ENCODE results near the gene ADAMTS17. TPM values are rescaled to one million over a fixed set of nuclear protein-coding genes. Genes with fewer than 3 reads are reported as not detected.
"Not testable (repeated sequence)": the region's sequence is repeated elsewhere in the genome, so short reads cannot be mapped to it uniquely, and the experiment has no call there.

The ADAMTS17 gene
- total RNA-seq, 1 donor from 2014 or later, result 0.47 TPM

- intact Hi-C loops (cut with micrococcal nuclease), result no loop called here
- DNase-seq, result no peak
- Mint-ChIP-seq H3K36me3 (ENCODE audit: low read depth) (no peaks in the 10 kb centered on the region), H3K27ac (no peak overlapping the region), H3K4me1 (peaks cover 7% of the 10 kb centered on the region), H3K27me3 (peaks cover 6% of the 10 kb centered on the region), H3K4me3 (no peak overlapping the region), H3K9me3 (no peaks in the 10 kb centered on the region)
Measured at GRCh38 chr15:99954361-99955180, 387.2 kb downstream of the ADAMTS17 start.

DNA sequence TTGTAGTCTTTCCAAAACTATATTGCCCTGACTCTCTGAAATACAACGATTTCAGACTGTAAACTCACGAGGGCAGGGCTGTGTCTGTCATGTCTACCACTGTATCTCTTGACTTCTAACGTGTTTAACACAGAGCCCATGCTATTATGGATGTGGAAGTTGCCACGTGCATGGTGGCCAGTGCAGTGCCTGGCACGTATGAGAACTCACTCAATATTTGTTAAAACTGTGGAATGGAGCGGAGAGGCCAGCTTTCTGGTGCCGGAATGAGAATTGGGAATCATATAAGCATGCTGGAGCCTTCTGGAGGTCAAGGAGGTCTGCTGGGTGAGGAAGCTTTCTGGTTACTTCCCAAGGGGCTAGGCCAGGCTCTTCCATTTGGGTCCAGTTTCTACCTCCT lies 387.9 kb downstream of the ADAMTS17 start:
- intact Hi-C loops (cut with micrococcal nuclease), result no loop called here
- Mint-ChIP-seq H3K27me3 (peaks cover 4% of the 10 kb centered on the region), H3K27ac (no peak overlapping the region), H3K4me1 (peaks cover 7% of the 10 kb centered on the region), H3K36me3 (ENCODE audit: low read depth) (no peaks in the 10 kb centered on the region), H3K4me3 (no peak overlapping the region), H3K9me3 (no peaks in the 10 kb centered on the region)
- DNase-seq, result no peak

GRCh38 chr15:99951511-99951910 lies 390.3 kb downstream of the ADAMTS17 start:
- Mint-ChIP-seq H3K4me3 (no peak overlapping the region), H3K27me3 (no peaks in the 10 kb centered on the region), H3K27ac (no peak overlapping the region), H3K4me1 (no peaks in the 10 kb centered on the region), H3K9me3 (peaks cover 4% of the 10 kb centered on the region), H3K36me3 (ENCODE audit: low read depth) (no peaks in the 10 kb centered on the region)
- intact Hi-C loops (cut with micrococcal nuclease), result no loop called here
- DNase-seq, result no peak

- Mint-ChIP-seq H3K4me3 (no peak overlapping the region), H3K9me3 (peaks cover 19% of the 10 kb centered on the region), H3K27ac (no peak overlapping the region), H3K27me3 (no peaks in the 10 kb centered on the region), H3K4me1 (no peaks in the 10 kb centered on the region), H3K36me3 (ENCODE audit: low read depth) (no peaks in the 10 kb centered on the region)
- intact Hi-C loops (cut with micrococcal nuclease), result no loop called here
- peak; percentile 52 for DNase-seq
Measured at GRCh38 chr15:99944131-99944530, 397.6 kb downstream of the ADAMTS17 start.

DNA sequence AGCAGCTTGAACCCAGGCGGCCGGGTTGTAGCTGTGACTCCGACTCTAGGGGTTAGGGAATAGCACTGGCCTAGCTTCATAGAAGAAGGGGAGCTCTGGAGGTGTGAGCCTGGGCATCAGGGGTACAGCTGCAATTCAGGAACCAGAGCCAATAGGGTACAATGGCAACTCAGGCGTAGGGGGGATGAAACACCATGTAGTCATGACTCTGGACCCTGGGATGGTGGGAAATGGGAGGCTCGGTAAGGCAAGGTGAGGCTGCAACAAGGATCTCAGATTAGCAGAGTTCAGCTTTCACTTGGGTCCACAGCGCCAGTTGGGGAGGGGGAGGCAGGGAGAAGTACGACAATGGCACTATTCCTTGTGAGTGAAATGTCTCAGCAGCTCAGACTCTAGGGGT lies 398.3 kb downstream of the ADAMTS17 start:
- no peaks in the 10 kb centered on the region for H3K27me3 Mint-ChIP-seq
- no peak overlapping the region for H3K4me3 Mint-ChIP-seq
- no peaks in the 10 kb centered on the region for H3K36me3 Mint-ChIP-seq (ENCODE audit: low read depth)
- no peak for DNase-seq
- no peaks in the 10 kb centered on the region for H3K4me1 Mint-ChIP-seq
- no peak overlapping the region for H3K27ac Mint-ChIP-seq
- H3K9me3 Mint-ChIP-seq, result peaks cover 19% of the 10 kb centered on the region
- intact Hi-C loops (cut with micrococcal nuclease), result no loop called here

GRCh38 chr15:99932676-99933402 lies 408.9 kb downstream of the ADAMTS17 start:
- DNase-seq, result no peak

DNA sequence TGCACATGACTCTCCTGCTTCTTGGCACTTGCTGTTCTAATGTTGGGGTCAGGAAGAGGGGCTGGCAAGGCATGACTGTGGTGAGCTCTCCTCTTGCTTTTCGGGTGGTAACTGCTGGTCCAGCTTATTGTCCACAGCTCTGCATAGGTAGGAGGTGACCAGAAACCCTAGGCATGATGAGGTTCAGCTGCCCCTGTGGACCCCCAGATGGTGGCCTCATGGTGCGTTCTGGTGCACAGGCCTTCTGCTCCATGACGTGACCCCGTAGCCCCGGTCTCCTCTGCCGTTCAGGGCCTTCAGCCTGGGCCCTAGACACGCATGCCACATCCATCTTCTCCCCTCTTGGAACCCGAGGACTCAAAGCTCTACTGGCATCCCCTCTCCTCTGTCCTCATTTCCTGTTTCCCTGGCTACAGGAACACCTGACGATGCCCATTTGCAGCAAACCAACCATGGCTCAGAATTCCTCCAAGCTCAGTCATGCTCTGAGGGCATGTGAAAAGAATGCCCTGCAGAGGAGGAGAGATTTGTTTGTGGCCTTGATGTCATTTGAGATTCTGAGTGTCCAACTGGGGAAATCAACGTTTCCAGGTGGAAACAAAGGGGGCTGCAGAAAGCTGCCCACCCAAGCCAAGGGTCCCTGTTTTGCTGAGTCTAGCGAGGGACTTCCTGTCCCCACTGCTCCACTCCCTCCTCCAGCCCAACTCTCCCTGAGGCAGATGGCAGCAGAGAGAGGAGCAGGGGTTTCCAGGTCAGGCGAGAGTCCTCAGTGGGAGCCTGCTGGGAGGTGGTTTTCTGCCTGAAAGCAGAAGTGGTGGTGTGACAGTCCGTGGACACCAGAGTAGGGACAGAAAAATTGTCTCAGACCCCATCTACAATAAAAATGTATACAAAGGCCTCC lies 409.8 kb downstream of the ADAMTS17 start:
- Mint-ChIP-seq H3K36me3 (ENCODE audit: low read depth) (no peaks in the 10 kb centered on the region), H3K4me1 (peaks cover 9% of the 10 kb centered on the region), H3K27ac (no peak overlapping the region), H3K9me3 (no peaks in the 10 kb centered on the region), H3K27me3 (peaks cover 11% of the 10 kb centered on the region), H3K4me3 (no peak overlapping the region)
- intact Hi-C loops (cut with micrococcal nuclease), result no loop called here
- DNase-seq, result peak; percentile 53

More at GRCh38 chr15:99932676-99933402, 408.9 kb downstream of the ADAMTS17 start:
- H3K9me3 Mint-ChIP-seq, result no peaks in the 10 kb centered on the region
- no peak overlapping the region for H3K4me3 Mint-ChIP-seq
- no peak overlapping the region for H3K27ac Mint-ChIP-seq
- intact Hi-C loops (cut with micrococcal nuclease), result no loop called here
- H3K27me3 Mint-ChIP-seq, result peaks cover 11% of the 10 kb centered on the region
- H3K4me1 Mint-ChIP-seq, result peaks cover 9% of the 10 kb centered on the region
- no peaks in the 10 kb centered on the region for H3K36me3 Mint-ChIP-seq (ENCODE audit: low read depth)

- intact Hi-C loops (cut with micrococcal nuclease), result no loop called here
- Mint-ChIP-seq H3K4me3 (no peak overlapping the region), H3K9me3 (no peaks in the 10 kb centered on the region), H3K27me3 (peaks cover 8% of the 10 kb centered on the region), H3K36me3 (ENCODE audit: low read depth) (no peaks in the 10 kb centered on the region), H3K4me1 (peaks cover 9% of the 10 kb centered on the region), H3K27ac (no peak overlapping the region)
- DNase-seq, result peak; percentile 51
Measured at GRCh38 chr15:99930696-99931095, 411.1 kb downstream of the ADAMTS17 start.

DNA sequence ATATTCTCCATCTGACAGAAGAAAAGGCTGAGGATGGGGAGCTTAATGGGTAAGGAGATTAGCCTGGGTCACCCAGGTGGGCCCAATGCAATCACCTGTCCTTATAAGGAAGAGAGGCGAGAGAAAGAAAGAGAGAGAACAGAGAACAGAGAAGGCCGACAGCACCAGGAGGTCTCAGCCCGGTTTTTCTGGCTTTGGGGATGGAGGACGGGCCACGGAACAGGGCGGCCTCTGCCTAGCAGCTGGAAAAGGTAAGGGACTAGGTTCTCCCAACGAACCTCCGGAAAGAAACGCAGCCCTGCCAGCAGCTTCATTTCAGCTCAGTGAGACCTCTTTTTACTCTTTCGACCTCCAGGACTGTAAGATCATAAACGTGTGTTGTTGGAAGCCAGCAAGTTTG lies 412.5 kb downstream of the ADAMTS17 start:
- Mint-ChIP-seq H3K27ac (no peak overlapping the region), H3K4me1 (peaks cover 12% of the 10 kb centered on the region)
- intact Hi-C loops (cut with micrococcal nuclease), result loop anchor here (5.0 to 10.0 kb wide), 5 partner anchors 114 to 1078 kb away; partner anchors contain the start of gene LRRC28

DNA sequence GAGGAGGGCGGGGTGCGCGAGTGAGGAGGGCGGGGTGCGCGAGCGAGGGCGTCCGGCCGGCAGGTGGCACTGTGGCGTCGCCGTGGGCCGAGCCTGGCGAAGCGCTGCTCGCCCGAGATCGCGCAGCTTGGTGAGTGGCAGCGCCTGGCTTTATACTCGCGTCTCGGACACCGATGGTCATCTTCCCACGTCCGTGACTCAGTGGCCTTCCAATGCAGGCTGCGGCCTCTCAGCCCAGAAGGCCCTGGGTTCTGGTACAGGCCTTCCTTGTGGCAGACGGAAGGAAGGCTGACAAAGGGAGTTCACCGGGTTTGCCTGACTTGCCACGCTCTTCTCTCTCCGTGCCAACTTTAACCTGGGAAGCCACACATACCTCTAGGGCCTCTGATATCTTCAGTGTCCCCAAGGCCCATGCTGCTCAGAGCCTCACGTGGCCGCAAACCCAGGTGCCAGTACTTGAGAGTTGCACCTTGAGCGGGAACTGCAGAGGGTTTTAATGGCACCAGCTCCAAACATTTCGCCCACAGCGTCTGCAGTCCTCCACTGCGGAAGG lies 413.3 kb downstream of the ADAMTS17 start:
- Mint-ChIP-seq H3K9me3 (no peaks in the 10 kb centered on the region), H3K36me3 (ENCODE audit: low read depth) (no peaks in the 10 kb centered on the region), H3K27ac (peak overlapping the region; percentile 88), H3K4me1 (peaks cover 12% of the 10 kb centered on the region), H3K4me3 (peak overlapping the region; percentile 89), H3K27me3 (peaks cover 18% of the 10 kb centered on the region)
- DNase-seq, result peak; percentile 97
- intact Hi-C loops (cut with micrococcal nuclease), result loop anchor here (1.0 to 10.0 kb wide), 6 partner anchors 114 to 1079 kb away; partner anchors contain the start of gene LRRC28

More for the DNA sequence above, 412.5 kb downstream of the ADAMTS17 start:
- Mint-ChIP-seq H3K27me3 (peaks cover 10% of the 10 kb centered on the region), H3K4me3 (peak overlapping the region; percentile 89), H3K9me3 (no peaks in the 10 kb centered on the region), H3K36me3 (ENCODE audit: low read depth) (no peaks in the 10 kb centered on the region)
- DNase-seq, result peak; percentile 56

DNA sequence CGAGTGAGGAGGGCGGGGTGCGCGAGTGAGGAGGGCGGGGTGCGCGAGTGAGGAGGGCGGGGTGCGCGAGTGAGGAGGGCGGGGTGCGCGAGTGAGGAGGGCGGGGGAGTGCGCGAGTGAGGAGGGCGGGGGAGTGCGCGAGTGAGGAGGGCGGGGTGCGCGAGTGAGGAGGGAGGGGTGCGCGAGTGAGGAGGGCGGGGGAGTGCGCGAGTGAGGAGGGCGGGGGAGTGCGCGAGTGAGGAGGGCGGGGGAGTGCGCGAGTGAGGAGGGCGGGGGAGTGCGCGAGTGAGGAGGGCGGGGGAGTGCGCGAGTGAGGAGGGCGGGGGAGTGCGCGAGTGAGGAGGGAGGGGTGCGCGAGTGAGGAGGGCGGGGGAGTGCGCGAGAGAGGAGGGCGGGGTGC lies 415.2 kb downstream of the ADAMTS17 start:
- not testable (repeated sequence) for DNase-seq; H3K9me3 Mint-ChIP-seq; H3K4me3 Mint-ChIP-seq; H3K36me3 Mint-ChIP-seq (ENCODE audit: low read depth); H3K27ac Mint-ChIP-seq
- Mint-ChIP-seq H3K27me3 (peaks cover 29% of the 10 kb centered on the region), H3K4me1 (peaks cover 12% of the 10 kb centered on the region)
- intact Hi-C loops (cut with micrococcal nuclease), result loop anchor here (5.0 to 10.0 kb wide), 5 partner anchors 112 to 1081 kb away; partner anchors contain the start of gene LRRC28

DNA sequence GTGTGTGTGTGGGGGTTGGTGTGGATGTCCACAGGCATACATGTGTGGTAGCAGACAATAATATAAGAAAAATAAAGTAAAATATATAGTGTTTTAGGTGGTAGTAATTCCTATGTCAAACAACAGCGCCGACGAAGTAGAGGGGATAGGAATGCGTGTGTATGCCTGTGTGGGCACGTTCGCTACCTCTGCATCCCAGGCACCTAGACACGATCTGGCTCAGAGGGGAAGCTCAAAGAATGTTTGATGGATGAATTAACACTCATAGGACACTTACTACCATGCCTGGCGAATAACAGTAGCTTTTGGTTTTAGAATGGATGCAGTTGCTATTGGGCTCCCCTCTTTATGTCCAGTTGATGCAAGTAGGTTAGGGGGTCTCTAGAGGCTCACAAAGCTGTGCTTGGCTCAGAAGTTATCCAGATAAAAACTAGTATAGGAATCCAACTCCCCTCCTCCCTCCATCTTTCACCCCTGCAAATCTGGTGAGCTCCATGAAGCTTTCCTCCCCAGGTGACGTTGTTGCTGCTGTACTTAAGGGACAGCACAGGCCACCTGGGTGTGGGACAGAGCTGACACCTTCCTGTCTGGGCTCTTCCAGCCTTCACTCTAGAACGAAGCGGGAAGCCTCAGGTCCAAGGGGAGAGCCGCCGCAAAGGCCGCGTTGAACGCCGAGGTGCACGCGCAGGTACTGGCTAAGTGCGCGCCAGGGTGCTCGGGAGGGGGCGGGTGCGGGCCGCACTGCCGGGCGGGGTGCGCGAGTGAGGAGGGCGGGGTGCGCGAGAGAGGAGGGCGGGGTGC lies 415.9 kb downstream of the ADAMTS17 start:
- H3K27ac Mint-ChIP-seq, result peak overlapping the region; percentile 75
- no peaks in the 10 kb centered on the region for H3K36me3 Mint-ChIP-seq (ENCODE audit: low read depth)
- no peaks in the 10 kb centered on the region for H3K9me3 Mint-ChIP-seq
- H3K4me3 Mint-ChIP-seq, result peak overlapping the region; percentile 81
- intact Hi-C loops (cut with micrococcal nuclease), result loop anchor here (5.0 to 10.0 kb wide), 5 partner anchors 111 to 1081 kb away; partner anchors contain the start of gene LRRC28
- H3K27me3 Mint-ChIP-seq, result peaks cover 33% of the 10 kb centered on the region
- peak; percentile 90 for DNase-seq
- H3K4me1 Mint-ChIP-seq, result peaks cover 12% of the 10 kb centered on the region

Measured in activated CD4-positive, alpha-beta T cell treated with anti-CD3 and anti-CD28 coated beads, Interleukin-2, amount 10 ng/mL, durations not matched to agents 24 days and 14 days (primary cell).